C4-2B (cell line): Measurements from ENCODE around the gene PIMREG.

Source experiments
- ZFX ChIP-seq: fragments of 450-650 bp; IDR thresholded peaks from 2 replicates; pipeline ENCODE4 v1.6.1; 2017
- TF ChIP-seq, protein P1 (sequence below): fragments of 450-650 bp; conservative IDR thresholded peaks from 2 replicates; pipeline ENCODE4 v1.5.1; 2017; ENCODE audit warnings: mild to moderate bottlenecking

- TF ChIP-seq, protein P1, sequence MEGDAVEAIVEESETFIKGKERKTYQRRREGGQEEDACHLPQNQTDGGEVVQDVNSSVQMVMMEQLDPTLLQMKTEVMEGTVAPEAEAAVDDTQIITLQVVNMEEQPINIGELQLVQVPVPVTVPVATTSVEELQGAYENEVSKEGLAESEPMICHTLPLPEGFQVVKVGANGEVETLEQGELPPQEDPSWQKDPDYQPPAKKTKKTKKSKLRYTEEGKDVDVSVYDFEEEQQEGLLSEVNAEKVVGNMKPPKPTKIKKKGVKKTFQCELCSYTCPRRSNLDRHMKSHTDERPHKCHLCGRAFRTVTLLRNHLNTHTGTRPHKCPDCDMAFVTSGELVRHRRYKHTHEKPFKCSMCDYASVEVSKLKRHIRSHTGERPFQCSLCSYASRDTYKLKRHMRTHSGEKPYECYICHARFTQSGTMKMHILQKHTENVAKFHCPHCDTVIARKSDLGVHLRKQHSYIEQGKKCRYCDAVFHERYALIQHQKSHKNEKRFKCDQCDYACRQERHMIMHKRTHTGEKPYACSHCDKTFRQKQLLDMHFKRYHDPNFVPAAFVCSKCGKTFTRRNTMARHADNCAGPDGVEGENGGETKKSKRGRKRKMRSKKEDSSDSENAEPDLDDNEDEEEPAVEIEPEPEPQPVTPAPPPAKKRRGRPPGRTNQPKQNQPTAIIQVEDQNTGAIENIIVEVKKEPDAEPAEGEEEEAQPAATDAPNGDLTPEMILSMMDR = no peak
- TF ChIP-seq ZFX = no peak
These were observed 20.3 kb upstream of the PIMREG start for GRCh38 chr17:6423931-6424330.
